ENCODE results near the gene SPECC1L.

SPECC1L gene

GRCh38 chr22:24386937-24387471 lies 116.4 kb downstream of the SPECC1L start:
- no peak overlapping the region for H3K4me3 ChIP-seq
- H3K27ac ChIP-seq = no peak overlapping the region

GRCh38 chr22:24389680-24390079 lies 119.0 kb downstream of the SPECC1L start:
- peak overlapping the region in 2 of 21 experiments; percentile 6 to 11 for H3K27ac ChIP-seq
- H3K4me3 ChIP-seq = no peak overlapping the region

GRCh38 chr22:24390156-24390555 lies 119.5 kb downstream of the SPECC1L start:
- no peak overlapping the region for H3K4me3 ChIP-seq
- peak overlapping the region in 3 of 21 experiments; percentile 6 to 27 (median 11) for H3K27ac ChIP-seq

GRCh38 chr22:24390576-24390975 lies 119.9 kb downstream of the SPECC1L start:
- Histone ChIP-seq H3K27ac (peak overlapping the region in 2 of 21 experiments; percentile 6 to 20), H3K4me3 (no peak overlapping the region)

- H3K27ac ChIP-seq = peak overlapping the region in 2 of 21 experiments; percentile 20 to 41
- H3K4me3 ChIP-seq = no peak overlapping the region
Measured at GRCh38 chr22:24391836-24392217, 121.2 kb downstream of the SPECC1L start.

- no peak overlapping the region for H3K4me3 ChIP-seq
- H3K27ac ChIP-seq = no peak overlapping the region
Measured at GRCh38 chr22:24392218-24392931, 121.7 kb downstream of the SPECC1L start.

- no peak overlapping the region for H3K27ac ChIP-seq
- no peak overlapping the region for H3K4me3 ChIP-seq
Measured at GRCh38 chr22:24393012-24393559, 122.5 kb downstream of the SPECC1L start.

GRCh38 chr22:24393848-24394247 lies 123.2 kb downstream of the SPECC1L start:
- Histone ChIP-seq H3K4me3 (no peak overlapping the region), H3K27ac (no peak overlapping the region)

- Histone ChIP-seq H3K27ac (no peak overlapping the region), H3K4me3 (no peak overlapping the region)
Measured at GRCh38 chr22:24394254-24394653, 123.6 kb downstream of the SPECC1L start.

GRCh38 chr22:24398409-24398808 lies 127.8 kb downstream of the SPECC1L start:
- H3K4me3 ChIP-seq = no peak overlapping the region
- no peak overlapping the region for H3K27ac ChIP-seq

- Histone ChIP-seq H3K4me3 (no peak overlapping the region), H3K27ac (peak overlapping the region in 2 of 21 experiments; percentile 10 to 55)
Measured at GRCh38 chr22:24400034-24400725, 129.5 kb downstream of the SPECC1L start.

- Histone ChIP-seq H3K27ac (peak overlapping the region in 9 of 21 experiments; percentile 5 to 55 (median 49)), H3K4me3 (peak overlapping the region in 1 of 7 experiments; percentile 3)
Measured at GRCh38 chr22:24400726-24401596, 130.3 kb downstream of the SPECC1L start.

- H3K4me3 ChIP-seq = no peak overlapping the region
- H3K27ac ChIP-seq = peak overlapping the region in 4 of 21 experiments; percentile 22 to 52 (median 50)
Measured at GRCh38 chr22:24401931-24402367, 131.3 kb downstream of the SPECC1L start.

GRCh38 chr22:24402460-24403192 lies 132.0 kb downstream of the SPECC1L start:
- Histone ChIP-seq H3K4me3 (no peak overlapping the region), H3K27ac (peak overlapping the region in 10 of 21 experiments; percentile 18 to 58 (median 27))

GRCh38 chr22:24403346-24403745 lies 132.7 kb downstream of the SPECC1L start:
- peak overlapping the region in 3 of 21 experiments; percentile 18 to 22 (median 20) for H3K27ac ChIP-seq
- H3K4me3 ChIP-seq = no peak overlapping the region

- no peak overlapping the region for H3K27ac ChIP-seq
- H3K4me3 ChIP-seq = no peak overlapping the region
Measured at GRCh38 chr22:24404561-24405275, 134.1 kb downstream of the SPECC1L start.

GRCh38 chr22:24405631-24406321 lies 135.1 kb downstream of the SPECC1L start:
- H3K27ac ChIP-seq = no peak overlapping the region
- H3K4me3 ChIP-seq = no peak overlapping the region
